A549 (cell line): ENCODE data around the gene EXOSC7.

ENCODE experiments used
- CBX2 ChIP-seq: fragments of 200-600 bp; sonication (generic); IDR thresholded peaks from 2 replicates; pipeline ENCODE4 v1.6.1; 2016; ENCODE audit warnings: low read depth, mild to moderate bottlenecking, borderline replicate concordance
- CTCF ChIP-seq: fragments of >200 bp; sonication (Bioruptor Twin); formaldehyde crosslinking; IDR thresholded peaks from 3 replicates; pipeline ENCODE4 v1.5.1; 2016
- E2F6 ChIP-seq: IDR thresholded peaks from 2 replicates; pipeline ENCODE4 v1.6.1; 2012; ENCODE audit warnings: low read depth, borderline replicate concordance
- EHMT2 ChIP-seq: fragments of 200-600 bp; sonication (generic); IDR thresholded peaks from 2 replicates; pipeline ENCODE4 v1.6.1; 2016; ENCODE audit warnings: antibody characterized with exemption, low read depth, mild to moderate bottlenecking, moderate library complexity
- ELK1 ChIP-seq: fragments of 150-350 bp; IDR thresholded peaks from 2 replicates; pipeline ENCODE4 v1.6.1; 2014; ENCODE audit warnings: low read depth, mild to moderate bottlenecking, low read length
- HDAC2 ChIP-seq: fragments of 200-600 bp; sonication (generic); IDR thresholded peaks from 2 replicates; pipeline ENCODE4 v1.6.1; 2016
- JUN ChIP-seq, 2 experiments: fragments of >200 bp; sonication (Bioruptor Twin); formaldehyde crosslinking; IDR thresholded peaks; 2 replicates in 1 of 2; 3 replicates in 1 of 2; pipeline ENCODE4 v1.6.1; 2016 to 2017
- NR3C1 ChIP-seq: fragments of >200 bp; sonication (Bioruptor Twin); formaldehyde crosslinking; IDR thresholded peaks from 3 replicates; pipeline ENCODE4 v1.6.1; 2017
- POLR2A ChIP-seq: IDR thresholded peaks from 2 replicates; pipeline ENCODE4 v1.6.1; 2012; ENCODE audit warnings: mild to moderate bottlenecking, low read length
- REST ChIP-seq: fragments of 200-600 bp; sonication (generic); IDR thresholded peaks from 2 replicates; pipeline ENCODE4 v1.6.1; 2016; ENCODE audit warnings: antibody characterized with exemption, mild to moderate bottlenecking, moderate library complexity
- USF2 ChIP-seq: fragments of 450-650 bp; IDR thresholded peaks from 2 replicates; pipeline ENCODE4 v1.6.1; 2014; ENCODE audit warnings: antibody characterized with exemption

- no peak for TF ChIP-seq CTCF
- TF ChIP-seq POLR2A: no peak
- TF ChIP-seq JUN (IDR thresholded peaks at IDR 0.05): no peak
- no peak for TF ChIP-seq ELK1
- no peak for TF ChIP-seq E2F6
- no peak for TF ChIP-seq REST
- TF ChIP-seq NR3C1: no peak
- TF ChIP-seq HDAC2: no peak
- no peak for TF ChIP-seq EHMT2
- no peak for TF ChIP-seq CBX2
- no peak for TF ChIP-seq USF2
Observed at GRCh38 chr3:44927371-44927770, 48.7 kb upstream of the EXOSC7 start.
